Measurements from ENCODE around the gene CAP1. TPM values are rescaled to one million over a fixed set of nuclear protein-coding genes. Genes with fewer than 3 reads are reported as not detected.

Gene CAP1
- total and polyA plus RNA-seq, 2 of the 13 experiments (the other 11 are each of a cell fraction or from before 2014, with no cell fraction given) = 174 to 195 TPM

- TF ChIP-seq DR1 (CRISPR knock-in tag; IDR thresholded peaks at IDR 0.05) (peak; percentile 86), MXD4 (CRISPR knock-in tag; IDR thresholded peaks at IDR 0.05) (peak; percentile 53; the same call in 1 of the 2 replicates), STAT5B (CRISPR knock-in tag; IDR thresholded peaks at IDR 0.05) (no peak), E2F5 (CRISPR knock-in tag; conservative IDR thresholded peaks at IDR 0.05) (no peak), UBTF (CRISPR knock-in tag; IDR thresholded peaks at IDR 0.05) (peak; percentile 48; the same call in 1 of the 2 replicates), GABPB1 (CRISPR knock-in tag; IDR thresholded peaks at IDR 0.05) (peak; percentile 49), CENPX (CRISPR knock-in tag; IDR thresholded peaks at IDR 0.05) (no peak), ZNF703 (CRISPR knock-in tag; IDR thresholded peaks at IDR 0.05; ENCODE audit: borderline replicate concordance) (peak; percentile 89; the same call in 1 of the 2 replicates), PRPF4 (IDR thresholded peaks at IDR 0.05; ENCODE audit: low read depth, low read length, poor library complexity, severe bottlenecking) (no peak), ATF1 (CRISPR knock-in tag; IDR thresholded peaks at IDR 0.05) (no peak), ZNF256 (CRISPR knock-in tag; conservative IDR thresholded peaks at IDR 0.05) (0 out of 2 replicates have a peak, but pooled peaks have one; percentile 59), SRSF1 (optimal IDR thresholded peaks at IDR 0.05; ENCODE audit: low read depth, low read length) (no peak), REPIN1 (CRISPR knock-in tag; IDR thresholded peaks at IDR 0.05; ENCODE audit: borderline replicate concordance, low read depth) (0 out of 2 replicates have a peak, but pooled peaks have one; percentile 44), ZNF503 (CRISPR knock-in tag; IDR thresholded peaks at IDR 0.05) (no peak), FOXK1 (CRISPR knock-in tag; IDR thresholded peaks at IDR 0.05; ENCODE audit: borderline replicate concordance, low read depth) (no peak; the same call in 1 of the 2 replicates), ZNF605 (CRISPR knock-in tag; IDR thresholded peaks at IDR 0.05) (peak; percentile 44), ZNF205 (CRISPR knock-in tag; IDR thresholded peaks at IDR 0.05) (no peak), HES4 (CRISPR knock-in tag; IDR thresholded peaks at IDR 0.05; ENCODE audit: borderline replicate concordance) (peak; percentile 82), PHF20 (CRISPR knock-in tag; IDR thresholded peaks at IDR 0.05) (no peak; the same call in 1 of the 2 replicates)
- TF ChIP-seq, protein P1, sequence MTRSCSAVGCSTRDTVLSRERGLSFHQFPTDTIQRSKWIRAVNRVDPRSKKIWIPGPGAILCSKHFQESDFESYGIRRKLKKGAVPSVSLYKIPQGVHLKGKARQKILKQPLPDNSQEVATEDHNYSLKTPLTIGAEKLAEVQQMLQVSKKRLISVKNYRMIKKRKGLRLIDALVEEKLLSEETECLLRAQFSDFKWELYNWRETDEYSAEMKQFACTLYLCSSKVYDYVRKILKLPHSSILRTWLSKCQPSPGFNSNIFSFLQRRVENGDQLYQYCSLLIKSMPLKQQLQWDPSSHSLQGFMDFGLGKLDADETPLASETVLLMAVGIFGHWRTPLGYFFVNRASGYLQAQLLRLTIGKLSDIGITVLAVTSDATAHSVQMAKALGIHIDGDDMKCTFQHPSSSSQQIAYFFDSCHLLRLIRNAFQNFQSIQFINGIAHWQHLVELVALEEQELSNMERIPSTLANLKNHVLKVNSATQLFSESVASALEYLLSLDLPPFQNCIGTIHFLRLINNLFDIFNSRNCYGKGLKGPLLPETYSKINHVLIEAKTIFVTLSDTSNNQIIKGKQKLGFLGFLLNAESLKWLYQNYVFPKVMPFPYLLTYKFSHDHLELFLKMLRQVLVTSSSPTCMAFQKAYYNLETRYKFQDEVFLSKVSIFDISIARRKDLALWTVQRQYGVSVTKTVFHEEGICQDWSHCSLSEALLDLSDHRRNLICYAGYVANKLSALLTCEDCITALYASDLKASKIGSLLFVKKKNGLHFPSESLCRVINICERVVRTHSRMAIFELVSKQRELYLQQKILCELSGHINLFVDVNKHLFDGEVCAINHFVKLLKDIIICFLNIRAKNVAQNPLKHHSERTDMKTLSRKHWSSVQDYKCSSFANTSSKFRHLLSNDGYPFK (CRISPR knock-in tag; IDR thresholded peaks at IDR 0.05; ENCODE audit: borderline replicate concordance) = no peak
- TF ChIP-seq, protein P2, sequence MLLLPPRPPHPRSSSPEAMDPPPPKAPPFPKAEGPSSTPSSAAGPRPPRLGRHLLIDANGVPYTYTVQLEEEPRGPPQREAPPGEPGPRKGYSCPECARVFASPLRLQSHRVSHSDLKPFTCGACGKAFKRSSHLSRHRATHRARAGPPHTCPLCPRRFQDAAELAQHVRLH (CRISPR knock-in tag; IDR thresholded peaks at IDR 0.05; ENCODE audit: borderline replicate concordance, low read depth) = peak; percentile 58; the same call in 1 of the 2 replicates
Observed at GRCh38 chr1:40039757-40040510, 595 bp upstream of the CAP1 start (continued).
